SU-DHL-6 (cell line): Measurements from ENCODE around the gene UQCRC1.

Experiments
- H2AFZ ChIP-seq: fragments of 200-600 bp; sonication (generic); 2 replicates; pipeline ENCODE4 v1.6.1; 2014; ENCODE audit warnings: low read depth, mild to moderate bottlenecking, moderate library complexity, mixed read lengths, antibody characterized with exemption, low read length; ENCODE audit not compliant: severe bottlenecking
- H3F3A ChIP-seq: fragments of 200-600 bp; shearing (Covaris generic); 2 replicates; pipeline ENCODE4 v1.6.0; 2016; ENCODE audit warnings: antibody characterized with exemption, mild to moderate bottlenecking; ENCODE audit not compliant: insufficient read depth
- H3K27ac ChIP-seq: fragments of 200-600 bp; sonication (generic); 2 replicates; pipeline ENCODE4 v1.5.1; 2016; ENCODE audit warnings: low read depth, mild to moderate bottlenecking, low read length, moderate library complexity, mixed read lengths
- H3K27me3 ChIP-seq: fragments of 200-600 bp; sonication (generic), shearing (Covaris generic); 2 replicates; pipeline ENCODE4 v1.6.0; 2014; ENCODE audit warnings: mild to moderate bottlenecking, low read length
- H3K36me3 ChIP-seq: fragments of 200-600 bp; sonication (generic); 2 replicates; pipeline ENCODE4 v1.6.1; 2014; ENCODE audit warnings: mild to moderate bottlenecking, low read length, mixed read lengths
- H3K4me2 ChIP-seq: fragments of 300-600, 200-600 bp; shearing (Covaris generic), sonication (generic); 2 replicates; pipeline ENCODE4 v1.6.0; 2014; ENCODE audit warnings: low read length, low read depth, mild to moderate bottlenecking; ENCODE audit not compliant: poor library complexity, severe bottlenecking
- H3K4me3 ChIP-seq: fragments of 200-600 bp; sonication (generic); 2 replicates; pipeline ENCODE4 v1.5.1; 2014; ENCODE audit warnings: antibody characterized with exemption, low read length, mild to moderate bottlenecking, mixed read lengths; ENCODE audit not compliant: insufficient read depth, poor library complexity, severe bottlenecking
- H3K79me2 ChIP-seq: fragments of 200-600 bp; sonication (generic); 2 replicates; pipeline ENCODE4 v1.6.1; 2014; ENCODE audit warnings: mild to moderate bottlenecking, low read length, moderate library complexity; ENCODE audit not compliant: insufficient read depth
- H3K9ac ChIP-seq: fragments of 200-600 bp; sonication (generic); 2 replicates; pipeline ENCODE4 v1.7.0; 2014; ENCODE audit warnings: mild to moderate bottlenecking, low read length
- H3K9me2 ChIP-seq: fragments of 200-600 bp; sonication (generic); replicated peaks from 2 replicates; pipeline ENCODE4 v1.6.1; 2014; ENCODE audit warnings: low read length; ENCODE audit not compliant: insufficient read depth
- H3K9me3 ChIP-seq: fragments of 200-600 bp; sonication (generic); 2 replicates; pipeline ENCODE4 v1.6.1; 2014; ENCODE audit warnings: low read length, mixed read lengths; ENCODE audit not compliant: insufficient read depth
- H4K20me1 ChIP-seq: fragments of 200-600 bp; sonication (generic); 2 replicates; pipeline ENCODE4 v1.6.1; 2014; ENCODE audit warnings: low read depth, mild to moderate bottlenecking, antibody characterized with exemption, low read length, moderate library complexity, mixed read lengths
- EZH2phosphoT487 ChIP-seq: fragments of 200-600 bp; sonication (generic), shearing (Covaris generic); conservative IDR thresholded peaks from 2 replicates; pipeline ENCODE4 v1.6.1; 2018; ENCODE audit warnings: mild to moderate bottlenecking, antibody characterized with exemption, low read length, moderate library complexity, mixed read lengths
- TF ChIP-seq, protein P1 (sequence below): fragments of 200-600 bp; sonication (generic); IDR thresholded peaks from one replicate; pipeline ENCODE4 v1.5.1; 2017; ENCODE audit warnings: antibody characterized with exemption, mild to moderate bottlenecking, low read length, moderate library complexity; ENCODE audit not compliant: insufficient read depth, poor library complexity, severe bottlenecking

The UQCRC1 gene

DNA sequence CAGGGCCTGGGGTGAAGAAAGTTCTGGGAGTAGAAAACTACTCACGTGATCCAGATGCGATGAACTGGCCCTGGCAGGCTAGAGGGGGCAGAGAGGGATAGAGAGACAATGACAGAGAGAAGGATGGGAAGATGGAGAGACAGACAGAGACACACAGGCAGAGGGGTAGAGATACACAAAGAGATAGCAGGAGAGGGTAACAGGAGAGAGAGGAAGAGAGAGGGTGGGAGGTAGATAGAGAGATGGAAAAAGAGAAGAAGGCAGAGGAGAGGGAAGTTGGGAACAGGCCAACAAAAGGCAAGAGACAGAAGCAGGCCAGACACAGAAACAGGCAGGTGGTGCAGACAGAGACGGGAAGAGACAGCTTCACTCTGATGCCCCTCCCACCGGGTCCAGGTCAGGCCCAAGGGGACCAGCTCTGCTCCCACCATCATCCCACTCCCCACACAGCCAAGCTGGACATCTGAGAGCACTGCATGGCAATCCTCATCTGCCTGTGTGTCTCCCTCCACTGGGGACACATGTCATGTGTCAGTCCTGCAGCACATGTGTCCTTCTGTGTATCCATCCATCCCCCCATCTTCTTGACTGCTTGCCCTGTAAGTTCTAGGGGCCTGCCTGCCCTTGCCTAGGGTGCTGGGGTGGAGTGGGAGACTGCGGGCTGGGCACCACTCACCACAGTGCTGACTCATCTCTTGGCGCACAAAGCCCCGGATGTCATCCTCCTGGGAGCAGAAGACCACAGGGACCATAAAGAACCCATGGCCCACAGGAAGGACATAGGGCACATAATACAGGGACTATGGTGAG is 43.6 kb downstream of the UQCRC1 start:
- Histone ChIP-seq H3K36me3 (no peaks in the 10 kb centered on the region), H3K9me3 (no peaks in the 10 kb centered on the region), H3K4me2 (no peak overlapping the region), H3F3A (no peaks in the 10 kb centered on the region), H4K20me1 (no peaks in the 10 kb centered on the region), H3K9ac (no peak overlapping the region), H2AFZ (no peak overlapping the region), H3K27ac (no peak overlapping the region), H3K4me3 (no peak overlapping the region), H3K9me2 (no peaks in the 10 kb centered on the region), H3K79me2 (no peaks in the 10 kb centered on the region), H3K27me3 (no peaks in the 10 kb centered on the region)
- TF ChIP-seq EZH2phosphoT487: no peak
- TF ChIP-seq, protein P1, sequence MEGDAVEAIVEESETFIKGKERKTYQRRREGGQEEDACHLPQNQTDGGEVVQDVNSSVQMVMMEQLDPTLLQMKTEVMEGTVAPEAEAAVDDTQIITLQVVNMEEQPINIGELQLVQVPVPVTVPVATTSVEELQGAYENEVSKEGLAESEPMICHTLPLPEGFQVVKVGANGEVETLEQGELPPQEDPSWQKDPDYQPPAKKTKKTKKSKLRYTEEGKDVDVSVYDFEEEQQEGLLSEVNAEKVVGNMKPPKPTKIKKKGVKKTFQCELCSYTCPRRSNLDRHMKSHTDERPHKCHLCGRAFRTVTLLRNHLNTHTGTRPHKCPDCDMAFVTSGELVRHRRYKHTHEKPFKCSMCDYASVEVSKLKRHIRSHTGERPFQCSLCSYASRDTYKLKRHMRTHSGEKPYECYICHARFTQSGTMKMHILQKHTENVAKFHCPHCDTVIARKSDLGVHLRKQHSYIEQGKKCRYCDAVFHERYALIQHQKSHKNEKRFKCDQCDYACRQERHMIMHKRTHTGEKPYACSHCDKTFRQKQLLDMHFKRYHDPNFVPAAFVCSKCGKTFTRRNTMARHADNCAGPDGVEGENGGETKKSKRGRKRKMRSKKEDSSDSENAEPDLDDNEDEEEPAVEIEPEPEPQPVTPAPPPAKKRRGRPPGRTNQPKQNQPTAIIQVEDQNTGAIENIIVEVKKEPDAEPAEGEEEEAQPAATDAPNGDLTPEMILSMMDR: no peak

DNA sequence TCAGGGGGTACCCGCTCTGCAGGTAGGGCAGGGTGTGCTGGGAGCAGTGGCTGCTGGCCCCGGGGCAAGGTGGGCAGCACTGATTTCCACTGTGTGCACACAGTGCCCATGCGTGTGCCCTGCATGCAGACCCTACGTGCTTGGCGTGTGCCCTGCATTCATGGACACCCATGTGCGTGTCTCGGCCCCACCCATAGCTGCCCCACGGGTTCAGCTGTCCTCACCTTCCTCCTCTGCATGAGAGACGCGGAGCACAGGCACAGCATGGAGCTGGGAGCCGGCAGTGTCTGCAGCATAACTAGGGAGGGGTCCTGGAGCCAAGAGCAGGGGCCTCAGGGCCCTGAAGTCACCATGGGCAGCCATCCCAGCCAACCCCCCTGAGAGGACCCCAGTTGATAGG is 44.3 kb downstream of the UQCRC1 start:
- H3K36me3 ChIP-seq: no peaks in the 10 kb centered on the region
- H3K9ac ChIP-seq: no peak overlapping the region
- no peak overlapping the region for H3K4me3 ChIP-seq
- H3K79me2 ChIP-seq: no peaks in the 10 kb centered on the region
- no peak for TF ChIP-seq EZH2phosphoT487
- TF ChIP-seq, protein P1: no peak
- no peaks in the 10 kb centered on the region for H3F3A ChIP-seq
- H2AFZ ChIP-seq: no peak overlapping the region
- no peaks in the 10 kb centered on the region for H3K9me3 ChIP-seq
- no peak overlapping the region for H3K27ac ChIP-seq
- H3K4me2 ChIP-seq: no peak overlapping the region
- no peaks in the 10 kb centered on the region for H3K27me3 ChIP-seq
- H4K20me1 ChIP-seq: no peaks in the 10 kb centered on the region
- H3K9me2 ChIP-seq: no peaks in the 10 kb centered on the region

DNA sequence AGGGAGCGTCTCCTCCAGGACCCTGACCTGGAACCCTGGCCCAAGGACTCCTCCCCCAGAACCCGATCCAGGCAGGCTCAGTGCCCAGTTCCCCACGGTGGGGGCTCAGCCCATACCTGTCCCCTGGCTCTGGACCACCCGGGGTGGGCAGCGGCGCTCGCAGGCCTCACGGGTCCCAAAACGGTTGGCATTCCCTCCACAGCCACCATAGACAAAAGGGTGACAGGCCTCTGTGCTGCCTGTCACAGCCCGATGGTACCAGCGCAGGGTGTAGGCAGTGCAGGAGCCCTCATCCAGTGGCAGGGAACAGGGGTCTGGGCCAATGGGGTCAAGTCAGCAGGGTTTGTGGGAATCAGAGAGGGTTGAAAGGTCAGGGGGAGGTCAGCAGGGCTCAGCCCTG is 44.8 kb downstream of the UQCRC1 start:
- Histone ChIP-seq H3F3A (no peaks in the 10 kb centered on the region), H3K4me2 (no peak overlapping the region), H3K27me3 (no peaks in the 10 kb centered on the region), H3K27ac (no peak overlapping the region), H3K79me2 (no peaks in the 10 kb centered on the region), H3K36me3 (no peaks in the 10 kb centered on the region), H3K9me3 (no peaks in the 10 kb centered on the region), H3K4me3 (no peak overlapping the region), H3K9ac (no peak overlapping the region), H2AFZ (no peak overlapping the region), H4K20me1 (no peaks in the 10 kb centered on the region), H3K9me2 (no peaks in the 10 kb centered on the region)
- TF ChIP-seq, protein P1: no peak
- TF ChIP-seq EZH2phosphoT487: no peak
